ENCODE measurements around the gene ZNF277.

DNA sequence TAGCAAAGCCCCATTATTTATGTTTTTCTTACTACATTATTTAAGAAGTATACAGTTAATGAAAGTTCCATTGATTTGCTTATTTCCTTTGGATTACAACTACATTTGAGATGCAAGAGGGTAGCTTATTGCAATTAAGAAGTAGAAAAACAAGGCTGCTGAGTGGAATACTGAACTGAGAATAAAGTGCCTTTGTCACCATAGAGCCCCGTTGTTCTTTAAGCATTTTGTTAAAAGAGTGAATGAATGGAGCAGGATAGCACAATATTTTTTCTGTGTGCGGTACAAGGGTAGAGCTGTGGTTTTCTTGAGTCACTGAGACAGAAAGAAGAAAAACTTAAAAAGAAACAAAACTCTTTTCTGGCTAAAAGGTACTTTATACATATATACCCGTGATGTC is 45.6 kb downstream of the ZNF277 start:
- TF ChIP-seq, protein P1, sequence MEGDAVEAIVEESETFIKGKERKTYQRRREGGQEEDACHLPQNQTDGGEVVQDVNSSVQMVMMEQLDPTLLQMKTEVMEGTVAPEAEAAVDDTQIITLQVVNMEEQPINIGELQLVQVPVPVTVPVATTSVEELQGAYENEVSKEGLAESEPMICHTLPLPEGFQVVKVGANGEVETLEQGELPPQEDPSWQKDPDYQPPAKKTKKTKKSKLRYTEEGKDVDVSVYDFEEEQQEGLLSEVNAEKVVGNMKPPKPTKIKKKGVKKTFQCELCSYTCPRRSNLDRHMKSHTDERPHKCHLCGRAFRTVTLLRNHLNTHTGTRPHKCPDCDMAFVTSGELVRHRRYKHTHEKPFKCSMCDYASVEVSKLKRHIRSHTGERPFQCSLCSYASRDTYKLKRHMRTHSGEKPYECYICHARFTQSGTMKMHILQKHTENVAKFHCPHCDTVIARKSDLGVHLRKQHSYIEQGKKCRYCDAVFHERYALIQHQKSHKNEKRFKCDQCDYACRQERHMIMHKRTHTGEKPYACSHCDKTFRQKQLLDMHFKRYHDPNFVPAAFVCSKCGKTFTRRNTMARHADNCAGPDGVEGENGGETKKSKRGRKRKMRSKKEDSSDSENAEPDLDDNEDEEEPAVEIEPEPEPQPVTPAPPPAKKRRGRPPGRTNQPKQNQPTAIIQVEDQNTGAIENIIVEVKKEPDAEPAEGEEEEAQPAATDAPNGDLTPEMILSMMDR (IDR thresholded peaks at IDR 0.05) = no peak
- TF ChIP-seq POLR2A (IDR thresholded peaks at IDR 0.05) = no peak
